Activated T-helper 1 cell treated with anti-CD3 and anti-CD28 coated beads, Interleukin-2, amount 50 U/mL, for 16 hours (primary cell): ENCODE measurements around the gene CDT1.

Experiments
- DNase-seq, 2 donors: peaks; one replicate each; pipeline ENCODE4 v3.0.0-alpha.2; 2020; ENCODE audit warnings: low read depth in 1 of 2, low spot score in 1 of 2

CDT1 gene

DNA sequence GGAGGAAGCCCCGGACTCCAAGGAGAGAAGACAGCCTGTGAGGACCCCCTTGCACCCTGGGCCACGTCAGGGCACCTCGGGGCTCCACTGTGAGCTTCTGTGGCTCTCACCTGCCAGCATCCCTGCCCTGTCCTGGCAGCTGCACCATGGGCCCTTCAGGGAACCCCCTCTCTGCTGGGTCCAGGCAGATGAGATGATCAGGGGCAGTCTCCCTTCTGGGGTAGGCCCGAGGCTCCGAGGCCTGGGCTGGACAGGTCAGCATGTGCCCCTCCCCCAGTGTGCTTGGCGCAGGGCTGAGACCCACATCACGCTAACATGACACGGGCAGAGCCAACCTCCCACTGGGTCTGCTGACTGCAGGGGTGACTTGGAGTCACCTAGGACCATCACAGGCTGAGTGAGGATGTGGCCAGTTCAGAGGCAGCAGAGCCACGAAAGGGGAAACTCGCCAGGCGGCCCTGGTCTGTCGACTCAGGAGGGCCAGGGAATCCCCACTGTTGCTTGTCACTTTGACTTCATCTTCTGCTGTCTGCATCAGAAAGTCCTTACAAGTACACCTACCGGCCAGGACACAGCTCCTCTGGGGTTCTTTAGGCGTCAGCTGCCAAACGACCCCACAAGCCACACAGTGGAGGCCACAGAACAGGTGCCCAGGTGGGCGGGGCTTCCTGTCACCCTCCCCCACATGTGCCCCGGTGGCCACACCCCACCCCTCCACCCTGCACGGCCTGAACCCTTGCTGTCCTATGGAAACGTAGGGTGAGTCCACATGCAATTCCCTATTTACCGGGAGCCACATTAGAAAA lies 50.9 kb downstream of the CDT1 start:
- DNase-seq: no peak

DNA sequence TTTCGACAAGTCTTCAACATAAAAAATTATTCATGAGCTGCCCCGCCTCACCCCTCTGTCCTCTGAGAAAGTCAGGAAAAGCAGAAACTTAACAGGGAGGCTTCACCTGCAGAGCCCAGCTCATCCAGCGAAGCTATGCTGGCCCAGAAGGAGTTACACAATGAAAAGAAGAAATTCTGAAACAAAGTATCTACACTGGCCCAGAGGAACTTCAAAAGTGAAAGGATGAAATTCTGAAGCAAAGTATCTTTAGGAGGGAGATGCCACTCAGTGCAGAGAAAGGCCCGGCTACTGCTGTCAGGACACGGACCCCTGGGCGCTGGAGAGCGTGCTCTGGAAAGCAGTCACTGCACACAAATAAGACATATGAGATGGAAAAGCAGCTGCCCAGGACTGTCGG lies 51.6 kb downstream of the CDT1 start:
- no peak for DNase-seq

DNA sequence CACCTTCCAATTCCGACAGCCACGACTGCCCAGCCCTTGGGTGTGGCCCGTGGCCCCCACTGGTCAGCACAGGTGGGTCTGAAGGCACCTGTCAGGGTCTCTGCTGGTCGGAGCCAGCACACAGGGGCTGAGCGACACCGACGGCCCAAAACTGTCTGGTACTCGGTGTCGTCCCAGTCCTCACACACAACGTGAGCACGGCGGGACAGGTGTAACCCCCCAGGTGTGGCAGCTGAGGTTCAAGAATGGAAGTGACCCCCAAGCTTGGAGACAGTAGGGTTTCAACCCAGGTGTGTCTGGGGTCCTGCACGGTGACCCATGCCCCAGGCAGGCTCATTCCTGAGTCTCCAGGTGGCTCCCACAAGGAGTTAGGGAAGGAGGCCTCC lies 52.1 kb downstream of the CDT1 start:
- DNase-seq: no peak

DNA sequence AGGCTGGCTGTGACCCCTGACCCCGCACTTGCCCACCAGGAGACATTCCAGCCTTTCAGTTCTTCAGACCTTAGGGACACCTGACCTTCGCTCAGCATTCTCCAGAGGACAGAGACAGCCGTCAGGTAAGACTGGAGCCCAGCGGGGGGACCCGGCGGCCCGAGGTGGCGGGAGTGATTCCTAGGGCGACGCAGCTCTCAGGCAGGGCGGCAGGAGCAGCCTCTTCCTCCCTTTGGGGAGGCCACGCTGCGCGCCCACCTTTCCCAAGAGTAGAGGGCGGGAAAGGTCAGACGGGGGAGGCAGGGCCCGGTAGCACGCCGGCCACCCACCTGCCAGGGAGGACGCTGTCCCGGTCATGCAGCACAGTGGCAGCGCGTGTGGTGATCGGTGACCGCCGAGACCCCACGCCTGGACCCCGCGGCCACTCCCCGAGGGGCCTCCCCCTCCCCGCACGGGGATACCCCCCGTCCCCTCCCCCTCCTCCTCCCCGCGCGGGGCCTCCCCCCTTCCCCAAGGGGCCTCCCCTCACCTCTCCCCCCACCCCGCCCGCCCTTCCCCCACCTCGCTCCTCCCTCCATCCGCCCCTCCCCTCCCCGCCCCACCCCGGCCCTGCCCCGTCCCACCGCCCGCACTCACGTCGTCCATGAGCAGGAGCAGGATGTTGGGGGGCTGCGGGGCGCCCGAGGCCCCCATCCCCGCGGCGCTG lies 52.7 kb downstream of the CDT1 start:
- DNase-seq: no peak

DNA sequence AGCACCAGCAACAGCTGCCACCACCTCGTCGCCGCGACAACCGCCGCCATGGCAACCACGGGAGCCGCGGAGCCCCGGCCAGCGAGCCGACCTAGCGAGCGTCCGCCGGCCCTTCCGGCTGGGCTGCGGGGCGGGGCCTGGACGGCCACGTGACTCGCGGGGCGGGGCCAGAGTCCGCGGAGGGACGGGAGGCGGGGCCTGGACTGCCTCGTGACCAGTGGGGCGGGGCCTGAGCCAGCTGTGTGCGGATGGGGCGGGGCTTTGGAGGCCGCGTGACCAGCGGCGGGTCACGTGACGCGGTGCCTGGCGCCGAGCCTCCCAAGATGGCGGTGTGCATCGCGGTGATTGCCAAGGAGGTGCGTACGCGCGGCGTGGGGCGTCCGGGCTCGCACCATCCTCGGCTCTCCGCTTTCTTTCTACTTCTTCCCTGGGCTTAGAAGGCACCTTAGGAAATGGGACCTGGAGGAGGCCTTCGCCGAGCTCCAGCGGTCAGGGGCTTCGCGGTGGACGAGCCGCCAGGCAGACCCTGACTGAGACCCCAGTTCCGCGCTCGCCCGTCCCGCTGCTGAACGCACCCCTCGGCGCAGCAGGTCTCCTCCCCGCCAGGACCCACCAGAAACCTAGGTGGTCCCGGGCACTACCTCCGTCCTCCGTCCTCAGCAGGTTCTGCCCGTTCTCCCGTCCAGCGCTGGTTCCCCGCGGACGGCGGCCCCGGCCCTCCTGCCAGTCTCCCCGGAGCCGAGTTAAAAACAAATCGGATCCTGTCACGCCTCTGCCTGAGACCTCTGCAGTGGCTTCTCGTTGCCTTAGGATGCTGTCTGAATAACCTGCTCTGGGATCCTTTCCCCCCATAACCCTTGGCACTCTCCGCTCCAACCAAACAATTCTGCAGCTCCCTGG lies 53.5 kb downstream of the CDT1 start, which contains the start of the genes GALNS and TRAPPC2L:
Gene GALNS (minus strand): TSS at position 120 of the 900 bp plus-strand sequence. CDS start 70 bp downstream, at position 50.
Gene TRAPPC2L (plus strand): TSS at position 300 of the 900 bp plus-strand sequence. CDS start 24 bp downstream, at position 324.
- DNase-seq: peak; percentile 99

DNA sequence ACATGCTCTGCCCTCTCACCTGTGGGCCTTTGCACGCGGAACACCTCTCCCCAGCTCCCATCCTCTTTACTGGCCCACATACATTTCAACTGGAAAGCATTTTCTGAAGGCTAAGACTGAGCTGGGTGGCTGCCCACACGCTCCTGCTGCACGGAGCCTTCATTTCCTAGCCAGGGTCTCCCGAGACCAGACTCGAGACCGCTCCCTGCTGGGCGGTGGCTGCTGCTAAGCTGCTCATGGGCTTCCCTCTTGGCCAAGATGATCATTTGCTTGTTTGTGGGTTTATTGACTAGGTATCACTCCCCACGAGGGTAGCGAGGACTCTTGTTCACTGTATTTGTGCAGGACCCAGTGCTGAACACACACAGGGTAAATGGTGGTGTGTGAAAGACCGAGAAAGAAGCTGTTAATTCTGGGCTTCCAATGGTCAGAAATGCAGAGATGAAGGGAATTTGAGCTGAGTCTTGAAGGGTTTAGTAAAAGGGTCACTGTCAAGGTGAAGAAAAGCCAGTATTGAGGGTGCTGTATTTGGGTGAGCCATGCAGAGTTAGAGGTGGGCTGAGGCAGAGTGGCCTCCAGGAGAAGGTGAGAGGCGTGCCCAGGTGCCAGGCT lies 54.2 kb downstream of the CDT1 start:
- peak; percentile 51 for DNase-seq
